ENCODE measurements around the gene DBF4B. TPM values are rescaled to one million over a fixed set of nuclear protein-coding genes. Genes with fewer than 3 reads are reported as not detected.

DBF4B gene

Small RNAs within 50 kb of the gene (small RNA-seq; reads per million reads assigned to genes)
- gene RN7SL819P (ENCODE audit: insufficient read depth), result not detected

All from mesendoderm (in vitro differentiated cells).